ENCODE data around the gene VSTM2B.
"Not testable (repeated sequence)": the region's sequence is repeated elsewhere in the genome, so short reads cannot be mapped to it uniquely, and the experiment has no call there.

The VSTM2B gene

GRCh38 chr19:29554149-29554548 is 28.4 kb downstream of the VSTM2B start:
- no peak overlapping the region for H3K9ac ChIP-seq
- no peak overlapping the region for H3K4me2 ChIP-seq (ENCODE audit: low read length)
- no peaks in the 10 kb centered on the region for H3K27me3 ChIP-seq (ENCODE audit: control insufficient read depth, insufficient read depth, low read length)
- H3K4me1 ChIP-seq = no peaks in the 10 kb centered on the region
- H3K9me3 ChIP-seq (ENCODE audit: control insufficient read depth, low read length) = no peaks in the 10 kb centered on the region
- H2AFZ ChIP-seq = no peak overlapping the region
- no peaks in the 10 kb centered on the region for H3K79me2 ChIP-seq
- H3K36me3 ChIP-seq (ENCODE audit: control insufficient read depth, insufficient read depth, low read length) = no peaks in the 10 kb centered on the region
- TF ChIP-seq CTCF (IDR thresholded peaks at IDR 0.05) = no peak
- H3K27ac ChIP-seq = no peak overlapping the region
- H3K4me3 ChIP-seq (ENCODE audit: low read depth, low read length) = no peak overlapping the region

- H3K27ac ChIP-seq; H3K4me3 ChIP-seq (ENCODE audit: low read depth, low read length); H3K4me1 ChIP-seq; H3K36me3 ChIP-seq (ENCODE audit: control insufficient read depth, insufficient read depth, low read length); H3K79me2 ChIP-seq; H2AFZ ChIP-seq; H3K27me3 ChIP-seq (ENCODE audit: control insufficient read depth, insufficient read depth, low read length); H3K9ac ChIP-seq; H3K9me3 ChIP-seq (ENCODE audit: control insufficient read depth, low read length); H3K4me2 ChIP-seq (ENCODE audit: low read length): not testable (repeated sequence)
These were observed 33.3 kb downstream of the VSTM2B start for GRCh38 chr19:29559110-29559509.

GRCh38 chr19:29559743-29560142 is 33.9 kb downstream of the VSTM2B start:
- no peak overlapping the region for H3K4me3 ChIP-seq (ENCODE audit: low read depth, low read length)
- no peak overlapping the region for H3K4me2 ChIP-seq (ENCODE audit: low read length)
- H3K9ac ChIP-seq = no peak overlapping the region
- H3K27me3 ChIP-seq (ENCODE audit: control insufficient read depth, insufficient read depth, low read length) = no peaks in the 10 kb centered on the region
- no peak overlapping the region for H2AFZ ChIP-seq
- no peak overlapping the region for H3K27ac ChIP-seq
- no peak for TF ChIP-seq CTCF (IDR thresholded peaks at IDR 0.05)
- no peaks in the 10 kb centered on the region for H3K4me1 ChIP-seq
- no peaks in the 10 kb centered on the region for H3K36me3 ChIP-seq (ENCODE audit: control insufficient read depth, insufficient read depth, low read length)
- no peaks in the 10 kb centered on the region for H3K79me2 ChIP-seq
- no peaks in the 10 kb centered on the region for H3K9me3 ChIP-seq (ENCODE audit: control insufficient read depth, low read length)

GRCh38 chr19:29560313-29561075 is 34.7 kb downstream of the VSTM2B start:
- Histone ChIP-seq H3K27me3 (ENCODE audit: control insufficient read depth, insufficient read depth, low read length) (no peaks in the 10 kb centered on the region), H3K79me2 (no peaks in the 10 kb centered on the region), H3K4me3 (ENCODE audit: low read depth, low read length) (no peak overlapping the region), H3K27ac (no peak overlapping the region), H3K36me3 (ENCODE audit: control insufficient read depth, insufficient read depth, low read length) (no peaks in the 10 kb centered on the region), H2AFZ (no peak overlapping the region), H3K4me2 (ENCODE audit: low read length) (no peak overlapping the region), H3K9ac (no peak overlapping the region), H3K9me3 (ENCODE audit: control insufficient read depth, low read length) (no peaks in the 10 kb centered on the region), H3K4me1 (no peaks in the 10 kb centered on the region)
- TF ChIP-seq CTCF (IDR thresholded peaks at IDR 0.05) = no peak

GRCh38 chr19:29561601-29562000 is 35.8 kb downstream of the VSTM2B start:
- no peak overlapping the region for H2AFZ ChIP-seq
- no peaks in the 10 kb centered on the region for H3K4me1 ChIP-seq
- no peak overlapping the region for H3K4me3 ChIP-seq (ENCODE audit: low read depth, low read length)
- no peaks in the 10 kb centered on the region for H3K9me3 ChIP-seq (ENCODE audit: control insufficient read depth, low read length)
- no peak overlapping the region for H3K27ac ChIP-seq
- H3K27me3 ChIP-seq (ENCODE audit: control insufficient read depth, insufficient read depth, low read length) = no peaks in the 10 kb centered on the region
- no peak for TF ChIP-seq CTCF (IDR thresholded peaks at IDR 0.05)
- no peaks in the 10 kb centered on the region for H3K79me2 ChIP-seq
- no peak overlapping the region for H3K9ac ChIP-seq
- H3K4me2 ChIP-seq (ENCODE audit: low read length) = no peak overlapping the region
- H3K36me3 ChIP-seq (ENCODE audit: control insufficient read depth, insufficient read depth, low read length) = no peaks in the 10 kb centered on the region
